ENCODE data around the gene M1AP. TPM values are rescaled to one million over a fixed set of nuclear protein-coding genes. Genes with fewer than 3 reads are reported as not detected.

The M1AP gene
- total and polyA plus RNA-seq, 9 of the 15 experiments (the other 6 are each of a cell fraction or from before 2014, with no cell fraction given) = 0.06 to 0.33 (median 0.11) TPM; not detected in 4

- POLR2A ChIA-PET = interaction anchor here (0.6 to 1.1 kb wide), 2 partner anchors 22 to 44 kb away, joined by 4 to 5 read pairs; no protein-coding TSS in a partner anchor
- BruUV-seq (replicated peaks) = TSS peak; percentile 69
These were observed 95.0 kb downstream of the M1AP start for GRCh38 chr2:74552914-74553811.

More at GRCh38 chr2:74552914-74553811, 95.0 kb downstream of the M1AP start:
- Histone ChIP-seq H3K9me1 (ENCODE audit: control insufficient read depth, insufficient read depth, low read length) (no peaks in the 10 kb centered on the region), H3K27me3 (ENCODE audit: control insufficient read depth in 2 of 2, insufficient read depth in 2 of 2, low read length in 2 of 2) (no peaks in the 10 kb centered on the region), H2AFZ (ENCODE audit: low read depth, low read length) (peak overlapping the region; percentile 90), H3K79me2 (ENCODE audit: control insufficient read depth, insufficient read depth, low read length) (peaks cover 16% of the 10 kb centered on the region; the same call in 2 of the 3 replicates), H3K9ac (ENCODE audit: insufficient read depth in 1 of 2, low read depth in 2 of 2, low read length in 2 of 2) (peak overlapping the region; percentile 83 to 99; a peak in 3 of 4 replicates), H3K27ac (ENCODE audit: extremely low read depth, low read depth, low read length) (peak overlapping the region; percentile 92; the same call in 1 of the 3 replicates), H3K4me3 (no peak overlapping the region; the same call in 1 of the 2 replicates), H3K4me2 (ENCODE audit: insufficient read depth, low read length) (peak overlapping the region; percentile 95), H3K4me1 (replicated peaks in 1 of 2; ENCODE audit: control insufficient read depth in 2 of 2, insufficient read depth in 2 of 2, low read length in 2 of 2) (peaks cover 22 to 64% of the 10 kb centered on the region in 2 experiments), H4K20me1 (replicated peaks; ENCODE audit: control insufficient read depth, insufficient read depth, low read length) (no peaks in the 10 kb centered on the region), H3K9me3 (replicated peaks; ENCODE audit: control insufficient read depth, insufficient read depth, low read depth, low read length) (no peaks in the 10 kb centered on the region), H3K36me3 (ENCODE audit: control insufficient read depth, insufficient read depth, low read length) (peaks cover 17% of the 10 kb centered on the region; the same call in 1 of the 3 replicates)
- CTCF ChIA-PET (ENCODE audit: low intra/inter-chr PET ratio) = interaction anchor here (0.5 kb wide), 1 partner anchor 301 kb away, joined by 3 read pairs; no protein-coding TSS in a partner anchor
- DNase-seq (ENCODE audit: extremely low read depth in 1 of 4, low spot score in 3 of 4) = peak in 1 of 4 experiments; percentile 27
- no peak for ATAC-seq
- 46% methylated on average over 17 of the region's 27 CpGs for WGBS (ENCODE audit: insufficient coverage, low coverage, missing lambda C conversion rate)
- in situ Hi-C loops (cut with MboI) = no loop called here
- TF ChIP-seq SMARCA4 (IDR thresholded peaks at IDR 0.05) (0 out of 2 replicates have a peak, but pooled peaks have one; percentile 20), NR2C1 (IDR thresholded peaks at IDR 0.05) (no peak), NR2C1 (tag; IDR thresholded peaks at IDR 0.05) (no peak), SMAD1 (IDR thresholded peaks at IDR 0.05; ENCODE audit: low read depth, low read length, partially characterized antibody) (no peak), SREBF2 (CRISPR knock-in tag; IDR thresholded peaks at IDR 0.05) (no peak), ZNF175 (CRISPR knock-in tag; IDR thresholded peaks at IDR 0.05; ENCODE audit: low read depth) (no peak), EGR1 (conservative IDR thresholded peaks at IDR 0.05) (0 out of 2 replicates have a peak, but pooled peaks have one; percentile 24), VEZF1 (CRISPR knock-in tag; IDR thresholded peaks at IDR 0.05) (no peak), TFAP4 (CRISPR knock-in tag; IDR thresholded peaks at IDR 0.05; ENCODE audit: borderline replicate concordance) (peak; percentile 36; the same call in 1 of the 2 replicates), ZBTB33 (CRISPR knock-in tag; IDR thresholded peaks at IDR 0.05) (peak; percentile 81), MLLT1 (IDR thresholded peaks at IDR 0.05) (peak in 1 of 2 experiments; percentile 44; a peak in 1 of 4 replicates), HNRNPLL (IDR thresholded peaks at IDR 0.05; ENCODE audit: low read depth, low read length, poor library complexity, severe bottlenecking) (no peak)
- intact Hi-C loops (cut with micrococcal nuclease) = no loop called here
- peak; percentile 11 for FAIRE-seq
